Measurements from ENCODE around the gene CRADD.

DNA sequence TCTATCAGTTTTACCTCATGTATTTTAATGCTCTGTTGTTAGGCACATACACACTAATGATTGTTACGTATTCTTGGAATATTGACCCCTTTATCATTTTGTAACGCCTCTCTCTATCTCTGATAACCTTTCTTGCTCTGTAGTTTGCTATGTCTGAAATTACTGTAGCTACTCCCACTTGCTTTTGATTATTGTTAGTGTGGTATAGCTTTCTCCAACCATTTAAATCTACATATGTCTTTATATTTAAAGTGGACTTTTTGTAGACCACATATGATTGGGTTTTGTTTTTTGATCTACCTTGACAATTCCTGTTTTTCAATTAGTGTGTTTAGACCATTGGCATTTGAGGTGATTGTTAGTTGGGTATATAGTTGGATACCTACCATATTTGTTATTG is 43.4 kb downstream of the CRADD start:
- TF ChIP-seq CTCF (tag by site-specific recombination; IDR thresholded peaks at IDR 0.05), result no peak
- TF ChIP-seq, protein P1, sequence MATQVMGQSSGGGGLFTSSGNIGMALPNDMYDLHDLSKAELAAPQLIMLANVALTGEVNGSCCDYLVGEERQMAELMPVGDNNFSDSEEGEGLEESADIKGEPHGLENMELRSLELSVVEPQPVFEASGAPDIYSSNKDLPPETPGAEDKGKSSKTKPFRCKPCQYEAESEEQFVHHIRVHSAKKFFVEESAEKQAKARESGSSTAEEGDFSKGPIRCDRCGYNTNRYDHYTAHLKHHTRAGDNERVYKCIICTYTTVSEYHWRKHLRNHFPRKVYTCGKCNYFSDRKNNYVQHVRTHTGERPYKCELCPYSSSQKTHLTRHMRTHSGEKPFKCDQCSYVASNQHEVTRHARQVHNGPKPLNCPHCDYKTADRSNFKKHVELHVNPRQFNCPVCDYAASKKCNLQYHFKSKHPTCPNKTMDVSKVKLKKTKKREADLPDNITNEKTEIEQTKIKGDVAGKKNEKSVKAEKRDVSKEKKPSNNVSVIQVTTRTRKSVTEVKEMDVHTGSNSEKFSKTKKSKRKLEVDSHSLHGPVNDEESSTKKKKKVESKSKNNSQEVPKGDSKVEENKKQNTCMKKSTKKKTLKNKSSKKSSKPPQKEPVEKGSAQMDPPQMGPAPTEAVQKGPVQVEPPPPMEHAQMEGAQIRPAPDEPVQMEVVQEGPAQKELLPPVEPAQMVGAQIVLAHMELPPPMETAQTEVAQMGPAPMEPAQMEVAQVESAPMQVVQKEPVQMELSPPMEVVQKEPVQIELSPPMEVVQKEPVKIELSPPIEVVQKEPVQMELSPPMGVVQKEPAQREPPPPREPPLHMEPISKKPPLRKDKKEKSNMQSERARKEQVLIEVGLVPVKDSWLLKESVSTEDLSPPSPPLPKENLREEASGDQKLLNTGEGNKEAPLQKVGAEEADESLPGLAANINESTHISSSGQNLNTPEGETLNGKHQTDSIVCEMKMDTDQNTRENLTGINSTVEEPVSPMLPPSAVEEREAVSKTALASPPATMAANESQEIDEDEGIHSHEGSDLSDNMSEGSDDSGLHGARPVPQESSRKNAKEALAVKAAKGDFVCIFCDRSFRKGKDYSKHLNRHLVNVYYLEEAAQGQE (tag by site-specific recombination; IDR thresholded peaks at IDR 0.05), result no peak
- no peak for TF ChIP-seq ZBTB20 (tag by site-specific recombination; IDR thresholded peaks at IDR 0.05)
- TF ChIP-seq ZBTB1 (tag by site-specific recombination; IDR thresholded peaks at IDR 0.05), result no peak

All from HEK293 (cell line).